OCI-LY7 (cell line): ENCODE data around the gene TRMT44.

Experiments used
- CTCF ChIP-seq: fragments of 200-600 bp; sonication (generic); conservative IDR thresholded peaks from 2 replicates; pipeline ENCODE4 v1.5.1; 2014; ENCODE audit warnings: mild to moderate bottlenecking, antibody characterized with exemption, low read length, moderate library complexity, mixed read lengths
- EZH2phosphoT487 ChIP-seq: fragments of 200-600 bp; sonication (generic); IDR thresholded peaks from 2 replicates; pipeline ENCODE4 v1.6.1; 2018; ENCODE audit warnings: low read depth, borderline replicate concordance, mild to moderate bottlenecking, mixed run types, antibody characterized with exemption, low read length, moderate library complexity, mixed read lengths

DNA sequence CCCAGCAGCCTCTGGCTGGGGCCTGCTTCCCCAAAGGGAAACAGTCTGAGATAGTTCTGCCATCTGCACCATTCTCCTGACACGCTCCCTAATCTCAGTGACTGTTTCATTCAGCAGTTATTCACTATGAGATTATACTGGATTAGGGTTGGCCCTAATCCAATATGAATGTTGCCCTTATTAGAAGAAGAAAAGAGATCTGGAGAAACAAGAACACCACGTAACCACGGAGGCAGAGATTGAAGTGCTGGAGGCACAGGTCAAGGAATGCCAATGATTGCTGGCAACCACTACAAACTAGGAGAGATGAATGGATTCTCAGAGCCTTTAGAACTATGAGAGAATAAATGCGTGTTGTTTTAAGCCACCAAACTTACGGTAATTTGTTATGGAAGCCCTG lies 7.4 kb upstream of the TRMT44 start:
- TF ChIP-seq CTCF (no peak), EZH2phosphoT487 (no peak)
